Measurements from ENCODE around the gene PPP6R1. TPM values are rescaled to one million over a fixed set of nuclear protein-coding genes. Genes with fewer than 3 reads are reported as not detected.

PPP6R1 gene
- polyA plus RNA-seq, 3 donors, result 16.9 to 91.3 (median 22.0) TPM

DNA sequence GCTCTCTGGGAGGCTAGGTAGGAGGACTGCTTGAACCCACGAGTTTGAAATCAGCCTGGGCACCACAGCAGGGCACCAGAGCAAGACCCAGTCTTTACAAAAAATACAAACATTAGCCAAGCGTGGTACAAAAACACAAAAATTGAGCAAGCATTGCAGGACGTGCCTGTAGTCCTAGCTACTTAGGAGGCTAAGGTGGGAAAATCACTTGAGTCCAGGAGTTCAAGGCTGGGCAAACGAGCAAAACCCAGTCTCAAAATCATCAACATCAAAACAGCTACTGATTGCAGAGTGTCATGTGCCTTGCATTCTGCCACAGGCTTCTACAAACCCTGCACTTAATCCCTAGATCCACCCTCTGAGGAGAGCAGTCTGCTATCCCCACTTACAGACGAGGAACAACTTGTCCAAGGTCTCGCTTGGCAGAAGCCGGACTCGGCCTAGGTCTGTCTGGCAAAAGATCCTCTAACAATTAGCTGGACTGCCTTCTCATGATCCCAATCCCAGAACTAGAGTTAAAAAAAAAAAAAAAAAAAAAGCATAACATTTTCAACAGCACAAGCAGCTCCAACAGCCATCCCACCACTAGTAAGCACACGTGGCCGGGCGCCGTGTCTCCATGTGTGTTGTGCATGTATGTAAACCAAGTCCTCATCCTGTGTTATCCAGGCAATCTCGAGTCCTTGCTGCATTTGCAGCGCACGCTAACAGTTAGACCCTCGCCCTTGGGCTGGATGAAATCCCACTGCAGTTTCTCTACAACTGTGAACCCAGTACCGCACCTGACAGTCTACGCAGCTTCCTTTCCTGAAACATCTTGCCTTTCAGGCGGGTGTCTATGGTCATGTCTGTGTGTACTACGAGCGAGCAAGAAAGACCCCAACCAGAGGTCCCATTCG lies 2.0 kb downstream of the PPP6R1 start:
- Mint-ChIP-seq H3K4me1 (peaks cover 68% of the 10 kb centered on the region), H3K4me3 (peak overlapping the region; percentile 98 to 100), H3K9me3 (peaks cover 0 to 2% (median 0%) of the 10 kb centered on the region in 7 donors), H3K36me3 (peaks cover 4 to 10% of the 10 kb centered on the region in 2 donors), H3K27me3 (ENCODE audit: low read depth in 3 of 3) (no peaks in the 10 kb centered on the region), H3K27ac (peak overlapping the region; percentile 94 to 99 (median 98))
- Histone ChIP-seq H3K4me1 (ENCODE audit: control insufficient read depth in 1 of 2, insufficient read depth in 2 of 2, low read length in 2 of 2) (peaks cover 66 to 71% of the 10 kb centered on the region in 2 donors), H3K4me3 (replicated peaks in 1 of 3; ENCODE audit: low read depth in 2 of 3, low read length in 3 of 3) (peak overlapping the region; percentile 61 to 94 (median 66)), H3K27me3 (ENCODE audit: control insufficient read depth in 2 of 2, insufficient read depth in 2 of 2, low read length in 2 of 2) (no peaks in the 10 kb centered on the region), H4K20me1 (ENCODE audit: insufficient read depth, low read length) (peaks cover 63% of the 10 kb centered on the region), H3K36me3 (replicated peaks in 1 of 2; ENCODE audit: control insufficient read depth in 1 of 2, insufficient read depth in 2 of 2, low read length in 2 of 2) (peaks cover 0 to under 1% of the 10 kb centered on the region in 2 donors), H3K9ac (ENCODE audit: insufficient read depth, low read length, poor library complexity, severe bottlenecking) (peak overlapping the region; percentile 93), H2AFZ (ENCODE audit: insufficient read depth, low read depth, low read length, poor library complexity, severe bottlenecking) (no peak overlapping the region), H3K27ac (ENCODE audit: low read depth in 1 of 2, low read length in 2 of 2) (peak overlapping the region; percentile 92), H3K4me2 (replicated peaks; ENCODE audit: extremely low read depth, low read length, poor library complexity, severe bottlenecking) (peak overlapping the region; percentile 89), H3K79me2 (ENCODE audit: insufficient read depth, low read length) (peaks cover 71% of the 10 kb centered on the region), H3K9me3 (replicated peaks in 1 of 2; ENCODE audit: control insufficient read depth in 1 of 2, insufficient read depth in 1 of 2, low read length in 2 of 2) (no peaks in the 10 kb centered on the region)
- TF ChIP-seq, protein P1, sequence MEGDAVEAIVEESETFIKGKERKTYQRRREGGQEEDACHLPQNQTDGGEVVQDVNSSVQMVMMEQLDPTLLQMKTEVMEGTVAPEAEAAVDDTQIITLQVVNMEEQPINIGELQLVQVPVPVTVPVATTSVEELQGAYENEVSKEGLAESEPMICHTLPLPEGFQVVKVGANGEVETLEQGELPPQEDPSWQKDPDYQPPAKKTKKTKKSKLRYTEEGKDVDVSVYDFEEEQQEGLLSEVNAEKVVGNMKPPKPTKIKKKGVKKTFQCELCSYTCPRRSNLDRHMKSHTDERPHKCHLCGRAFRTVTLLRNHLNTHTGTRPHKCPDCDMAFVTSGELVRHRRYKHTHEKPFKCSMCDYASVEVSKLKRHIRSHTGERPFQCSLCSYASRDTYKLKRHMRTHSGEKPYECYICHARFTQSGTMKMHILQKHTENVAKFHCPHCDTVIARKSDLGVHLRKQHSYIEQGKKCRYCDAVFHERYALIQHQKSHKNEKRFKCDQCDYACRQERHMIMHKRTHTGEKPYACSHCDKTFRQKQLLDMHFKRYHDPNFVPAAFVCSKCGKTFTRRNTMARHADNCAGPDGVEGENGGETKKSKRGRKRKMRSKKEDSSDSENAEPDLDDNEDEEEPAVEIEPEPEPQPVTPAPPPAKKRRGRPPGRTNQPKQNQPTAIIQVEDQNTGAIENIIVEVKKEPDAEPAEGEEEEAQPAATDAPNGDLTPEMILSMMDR (IDR thresholded peaks at IDR 0.05), result no peak
- WGBS (ENCODE audit: insufficient coverage), result 13% methylated on average over 7 of the region's 22 CpGs
- intact Hi-C loops (cut with micrococcal nuclease), result loop anchor here (5.0 to 10.0 kb wide), 2 partner anchors 40 to 142 kb away; partner anchors contain the start of gene PPP1R12C (in 1 of the 2)
- DNase-seq, result no peak

DNA sequence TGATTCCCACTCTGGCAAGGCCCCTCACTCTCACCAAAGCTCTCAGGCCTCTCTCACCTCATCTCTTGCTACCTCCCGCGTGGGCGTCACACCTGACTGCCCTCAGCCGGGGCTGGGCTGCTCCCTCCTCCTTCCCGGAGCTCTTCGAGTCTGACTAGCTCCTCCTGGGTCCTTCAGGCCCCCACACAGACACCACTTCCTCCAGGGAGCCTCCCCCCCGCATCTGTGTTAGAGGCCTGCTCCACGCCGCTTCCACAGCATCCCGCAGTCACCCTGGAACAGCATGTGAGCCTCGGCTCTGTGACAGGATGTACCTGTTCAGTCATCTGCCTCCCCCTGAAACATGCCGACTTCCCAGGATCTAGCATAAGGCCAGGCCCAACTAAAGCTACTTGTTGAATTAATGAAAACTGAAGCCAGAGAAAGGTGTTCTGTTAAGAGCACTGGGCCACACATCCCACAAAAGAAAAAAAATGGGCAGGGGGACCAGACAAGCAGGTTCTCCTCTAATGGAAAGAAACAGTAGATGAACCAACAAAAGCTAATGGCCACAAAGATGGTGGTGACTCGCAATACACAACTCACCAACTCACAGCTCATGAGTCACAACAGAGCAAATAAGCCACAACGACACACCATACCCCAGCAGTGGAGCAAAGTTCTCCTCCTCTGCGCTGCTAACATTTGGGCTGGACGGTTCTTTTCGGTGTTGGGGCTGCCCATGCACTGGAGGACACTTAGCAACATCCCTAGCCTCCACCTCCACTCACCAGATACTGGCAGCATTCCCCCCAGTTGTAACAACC lies 3.0 kb downstream of the PPP6R1 start:
- Histone ChIP-seq H3K27me3 (ENCODE audit: control insufficient read depth in 2 of 2, insufficient read depth in 2 of 2, low read length in 2 of 2) (no peaks in the 10 kb centered on the region), H3K9ac (ENCODE audit: insufficient read depth, low read length, poor library complexity, severe bottlenecking) (peak overlapping the region; percentile 78), H3K36me3 (replicated peaks in 1 of 2; ENCODE audit: control insufficient read depth in 1 of 2, insufficient read depth in 2 of 2, low read length in 2 of 2) (no peaks in the 10 kb centered on the region), H3K4me1 (ENCODE audit: control insufficient read depth in 1 of 2, insufficient read depth in 2 of 2, low read length in 2 of 2) (peaks cover 72 to 80% of the 10 kb centered on the region in 2 donors), H3K4me2 (replicated peaks; ENCODE audit: extremely low read depth, low read length, poor library complexity, severe bottlenecking) (peak overlapping the region; percentile 89), H3K27ac (ENCODE audit: low read depth in 1 of 2, low read length in 2 of 2) (peak overlapping the region; percentile 92), H3K9me3 (replicated peaks in 1 of 2; ENCODE audit: control insufficient read depth in 1 of 2, insufficient read depth in 1 of 2, low read length in 2 of 2) (no peaks in the 10 kb centered on the region), H4K20me1 (ENCODE audit: insufficient read depth, low read length) (peaks cover 73% of the 10 kb centered on the region), H3K4me3 (replicated peaks in 1 of 3; ENCODE audit: low read depth in 2 of 3, low read length in 3 of 3) (peak overlapping the region; percentile 0 to 94 (median 67)), H2AFZ (ENCODE audit: insufficient read depth, low read depth, low read length, poor library complexity, severe bottlenecking) (no peak overlapping the region), H3K79me2 (ENCODE audit: insufficient read depth, low read length) (peaks cover 81% of the 10 kb centered on the region)
- DNase-seq, result peak in 2 of 3 donors; percentile 58 to 79
- peaks cover 0 to 2% (median 0%) of the 10 kb centered on the region in 7 donors for H3K9me3 Mint-ChIP-seq
- peak overlapping the region; percentile 94 to 99 (median 98) for H3K27ac Mint-ChIP-seq
- TF ChIP-seq, protein P1 (IDR thresholded peaks at IDR 0.05), result no peak
- H3K4me3 Mint-ChIP-seq, result peak overlapping the region; percentile 98 to 100
- H3K4me1 Mint-ChIP-seq, result peaks cover 78% of the 10 kb centered on the region
- peaks cover 11 to 15% of the 10 kb centered on the region in 2 donors for H3K36me3 Mint-ChIP-seq
- intact Hi-C loops (cut with micrococcal nuclease), result loop anchor here (5.0 to 10.0 kb wide), 2 partner anchors 39 to 141 kb away; partner anchors contain the start of gene PPP1R12C (in 1 of the 2)
- H3K27me3 Mint-ChIP-seq (ENCODE audit: low read depth in 3 of 3), result no peaks in the 10 kb centered on the region
- WGBS (ENCODE audit: insufficient coverage), result 16% methylated on average over 15 of the region's 17 CpGs

All from CD14-positive monocyte (primary cell).